Ammon's horn (tissue), 1 donor: ENCODE results near the gene NIPA2.

Source experiments
- DNase-seq: peaks from one replicate; pipeline ENCODE4 v3.0.0-alpha.2; 2016; ENCODE audit warnings: low spot score

Gene NIPA2

GRCh38 chr15:22877607-22878006 is 39.1 kb downstream of the NIPA2 start:
- DNase-seq = no peak

- no peak for DNase-seq
Measured at GRCh38 chr15:22878103-22878502, 39.6 kb downstream of the NIPA2 start.

GRCh38 chr15:22880068-22880980 is 41.9 kb downstream of the NIPA2 start:
- DNase-seq = no peak

GRCh38 chr15:22880981-22881738 is 42.7 kb downstream of the NIPA2 start:
- no peak for DNase-seq

GRCh38 chr15:22881739-22882440 is 43.4 kb downstream of the NIPA2 start:
- no peak for DNase-seq

- no peak for DNase-seq
Measured at GRCh38 chr15:22883196-22883595, 44.7 kb downstream of the NIPA2 start.

GRCh38 chr15:22884344-22884743 is 45.9 kb downstream of the NIPA2 start:
- DNase-seq = no peak

- DNase-seq = no peak
Measured at GRCh38 chr15:22885120-22885519, 46.7 kb downstream of the NIPA2 start.

GRCh38 chr15:22887157-22887951 is 48.9 kb downstream of the NIPA2 start:
- peak; percentile 21 for DNase-seq

- peak; percentile 65 for DNase-seq
Measured at GRCh38 chr15:22888120-22888859, 49.8 kb downstream of the NIPA2 start.

GRCh38 chr15:22889146-22889818 is 50.8 kb downstream of the NIPA2 start:
- no peak for DNase-seq

GRCh38 chr15:22890296-22890695 is 51.8 kb downstream of the NIPA2 start:
- DNase-seq = no peak

GRCh38 chr15:22891426-22892210 is 53.2 kb downstream of the NIPA2 start:
- no peak for DNase-seq

- DNase-seq = no peak
Measured at GRCh38 chr15:22892333-22892732, 53.9 kb downstream of the NIPA2 start.

- DNase-seq = no peak
Measured at GRCh38 chr15:22893081-22893480, 54.6 kb downstream of the NIPA2 start.

- DNase-seq = no peak
Measured at GRCh38 chr15:22893881-22894280, 55.4 kb downstream of the NIPA2 start.

- DNase-seq = no peak
Measured at GRCh38 chr15:22895465-22896190, 57.2 kb downstream of the NIPA2 start.

GRCh38 chr15:22902046-22902445 is 63.6 kb downstream of the NIPA2 start:
- DNase-seq = no peak

GRCh38 chr15:22902578-22902977 is 64.1 kb downstream of the NIPA2 start:
- DNase-seq = no peak
